ENCODE measurements around the gene AUTS2. TPM values are rescaled to one million over a fixed set of nuclear protein-coding genes. Genes with fewer than 3 reads are reported as not detected.

Gene AUTS2
- polyA plus RNA-seq, 1 donor (not counting 4 experiments of a cell fraction or from before 2014, with no cell fraction given) = 4.7 TPM

GRCh38 chr7:69879989-69880388 lies 281.7 kb downstream of the AUTS2 start:
- DNase-seq (ENCODE audit: low read depth, low spot score) (no peak), FAIRE-seq (no peak)
- Histone ChIP-seq H3K9me1 (ENCODE audit: control insufficient read depth, extremely low read depth, insufficient read depth, low read length) (no peaks in the 10 kb centered on the region), H3K4me1 (ENCODE audit: control insufficient read depth, extremely low read depth, insufficient read depth, low read length) (no peaks in the 10 kb centered on the region), H4K20me1 (ENCODE audit: control insufficient read depth, extremely low read depth, insufficient read depth, low read length) (no peaks in the 10 kb centered on the region), H2AFZ (ENCODE audit: control insufficient read depth, low read length) (no peak overlapping the region), H3K79me2 (ENCODE audit: control insufficient read depth, insufficient read depth, low read length) (no peaks in the 10 kb centered on the region), H3K4me2 (ENCODE audit: control insufficient read depth, extremely low read depth, insufficient read depth, low read depth, low read length) (no peak overlapping the region), H3K36me3 (ENCODE audit: control insufficient read depth in 2 of 2, extremely low read depth in 1 of 2, insufficient read depth in 2 of 2, low read length in 2 of 2) (no peaks in the 10 kb centered on the region), H3K9ac (ENCODE audit: control insufficient read depth, extremely low read depth, insufficient read depth, low read length) (no peak overlapping the region), H3K27ac (ENCODE audit: control insufficient read depth, insufficient read depth, low read length) (no peak overlapping the region), H3K27me3 (ENCODE audit: control insufficient read depth, extremely low read depth, insufficient read depth, low read length) (no peaks in the 10 kb centered on the region), H3K9me3 (ENCODE audit: control insufficient read depth, low read depth, low read length) (no peaks in the 10 kb centered on the region), H3K4me3 (ENCODE audit: control insufficient read depth in 2 of 3, extremely low read depth in 1 of 3, insufficient read depth in 2 of 3, low read depth in 1 of 3, low read length in 3 of 3) (no peak overlapping the region)
- TF ChIP-seq CTCF (optimal IDR thresholded peaks at IDR 0.05 in 1 of 3, IDR thresholded peaks at IDR 0.05 in 1 of 3, conservative IDR thresholded peaks at IDR 0.05 in 1 of 3; ENCODE audit: extremely low read depth in 1 of 3, insufficient read depth in 2 of 3, low read length in 3 of 3) (no peak), EZH2 (IDR thresholded peaks at IDR 0.05; ENCODE audit: low read length) (no peak)
- dilution Hi-C loops (cut with MboI; ENCODE audit: extremely low pct_ligation_motif_present, low sequenced_read_pairs) = no loop called here

- DNase-seq (ENCODE audit: low read depth, low spot score) = no peak
- H3K79me2 ChIP-seq (ENCODE audit: control insufficient read depth, insufficient read depth, low read length) = no peaks in the 10 kb centered on the region
- no peak for FAIRE-seq
- H2AFZ ChIP-seq (ENCODE audit: control insufficient read depth, low read length) = no peak overlapping the region
- no peaks in the 10 kb centered on the region for H3K9me3 ChIP-seq (ENCODE audit: control insufficient read depth, low read depth, low read length)
- no peaks in the 10 kb centered on the region for H3K4me1 ChIP-seq (ENCODE audit: control insufficient read depth, extremely low read depth, insufficient read depth, low read length)
- H3K9ac ChIP-seq (ENCODE audit: control insufficient read depth, extremely low read depth, insufficient read depth, low read length) = no peak overlapping the region
- dilution Hi-C loops (cut with MboI; ENCODE audit: extremely low pct_ligation_motif_present, low sequenced_read_pairs) = no loop called here
- TF ChIP-seq CTCF (optimal IDR thresholded peaks at IDR 0.05 in 1 of 3, IDR thresholded peaks at IDR 0.05 in 1 of 3, conservative IDR thresholded peaks at IDR 0.05 in 1 of 3; ENCODE audit: extremely low read depth in 1 of 3, insufficient read depth in 2 of 3, low read length in 3 of 3) (no peak), EZH2 (IDR thresholded peaks at IDR 0.05; ENCODE audit: low read length) (no peak)
- H3K4me3 ChIP-seq (ENCODE audit: control insufficient read depth in 2 of 3, extremely low read depth in 1 of 3, insufficient read depth in 2 of 3, low read depth in 1 of 3, low read length in 3 of 3) = no peak overlapping the region
- no peaks in the 10 kb centered on the region for H3K9me1 ChIP-seq (ENCODE audit: control insufficient read depth, extremely low read depth, insufficient read depth, low read length)
- H4K20me1 ChIP-seq (ENCODE audit: control insufficient read depth, extremely low read depth, insufficient read depth, low read length) = no peaks in the 10 kb centered on the region
- no peaks in the 10 kb centered on the region for H3K27me3 ChIP-seq (ENCODE audit: control insufficient read depth, extremely low read depth, insufficient read depth, low read length)
- no peak overlapping the region for H3K4me2 ChIP-seq (ENCODE audit: control insufficient read depth, extremely low read depth, insufficient read depth, low read depth, low read length)
- no peak overlapping the region for H3K27ac ChIP-seq (ENCODE audit: control insufficient read depth, insufficient read depth, low read length)
- no peaks in the 10 kb centered on the region for H3K36me3 ChIP-seq (ENCODE audit: control insufficient read depth in 2 of 2, extremely low read depth in 1 of 2, insufficient read depth in 2 of 2, low read length in 2 of 2)
These were observed 282.6 kb downstream of the AUTS2 start for GRCh38 chr7:69880840-69881239.
